Stimulated activated CD8-positive, alpha-beta memory T cell treated with anti-CD3 and anti-CD28 coated beads, Interleukin-4, amount 100 ng/mL, for 48 hours (primary cell): ENCODE measurements around the gene LAMA2.

Experiments used
- DNase-seq: peaks from one replicate; pipeline ENCODE4 v3.0.0-alpha.2; 2020

Gene LAMA2

GRCh38 chr6:129279343-129280292 is 396.7 kb downstream of the LAMA2 start:
- DNase-seq, result no peak

DNA sequence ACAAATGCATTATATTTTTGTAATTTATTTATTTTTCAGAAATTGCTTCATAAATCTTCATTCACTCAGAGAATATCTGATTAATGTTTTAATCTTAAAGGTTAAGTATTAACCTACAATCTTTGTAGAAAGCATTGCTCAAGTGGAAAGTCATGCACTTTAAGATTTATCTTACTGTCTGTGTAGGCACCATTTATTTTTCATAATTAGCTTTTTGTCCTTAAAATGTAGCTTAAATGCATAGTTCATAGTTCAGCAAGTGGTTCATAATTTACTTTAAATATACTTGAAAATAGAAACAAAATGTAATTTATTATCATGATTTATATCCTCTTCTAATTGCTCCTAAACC is 397.3 kb downstream of the LAMA2 start:
- no peak for DNase-seq

DNA sequence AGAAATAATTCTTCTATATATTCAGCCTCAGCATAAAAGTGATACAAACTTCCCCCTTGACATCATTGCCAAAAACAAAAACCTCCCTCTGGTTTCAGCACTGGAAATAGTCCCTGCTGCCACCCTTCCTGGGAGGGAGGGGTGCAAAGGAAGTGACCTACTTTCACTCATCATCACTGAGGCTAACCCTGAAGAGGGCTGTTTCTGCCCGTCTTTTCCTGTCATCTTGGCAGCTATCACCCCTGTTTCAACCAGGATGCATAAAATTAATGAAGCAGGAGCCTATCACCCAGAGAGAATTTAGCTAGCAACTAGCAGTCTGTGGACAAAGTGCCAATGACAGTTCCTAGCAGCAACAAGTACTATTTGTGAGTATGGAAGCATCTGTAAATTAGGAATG is 397.8 kb downstream of the LAMA2 start:
- peak; percentile 34 for DNase-seq

DNA sequence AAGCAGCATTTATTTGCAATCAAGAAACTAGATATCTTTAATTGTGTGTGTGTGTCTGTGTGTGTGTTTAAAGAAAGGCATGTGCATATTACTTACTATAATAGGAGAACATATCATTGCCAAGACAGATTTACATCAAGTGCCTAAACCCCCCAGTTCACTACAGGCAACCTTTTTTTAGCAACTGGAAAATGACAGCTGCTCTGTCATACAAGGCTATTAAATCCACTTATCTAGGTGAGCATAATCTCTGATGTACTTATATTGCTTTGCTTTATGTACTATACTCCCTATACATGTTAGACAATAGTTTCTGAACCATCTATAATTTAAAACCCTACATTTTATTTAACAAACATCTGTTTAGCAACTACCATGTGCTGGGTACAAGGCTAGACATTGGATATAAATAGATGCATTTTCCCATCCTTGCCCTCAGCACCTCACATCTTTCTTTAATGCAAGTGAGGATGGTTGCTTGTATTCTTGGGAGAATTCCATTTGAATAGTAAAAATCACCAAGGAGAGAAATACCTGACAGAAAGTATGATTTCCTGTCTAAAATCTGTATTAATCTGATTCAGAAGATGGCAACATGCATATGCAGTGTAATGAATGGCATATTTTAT is 398.3 kb downstream of the LAMA2 start:
- DNase-seq, result no peak

GRCh38 chr6:129282019-129282418 is 399.1 kb downstream of the LAMA2 start:
- DNase-seq, result no peak

- DNase-seq, result no peak
Observed at GRCh38 chr6:129284225-129284624, 401.3 kb downstream of the LAMA2 start.

GRCh38 chr6:129287231-129288177 is 404.6 kb downstream of the LAMA2 start:
- no peak for DNase-seq

GRCh38 chr6:129289442-129289841 is 406.5 kb downstream of the LAMA2 start:
- DNase-seq, result no peak

GRCh38 chr6:129292836-129293235 is 409.9 kb downstream of the LAMA2 start:
- DNase-seq, result no peak

DNA sequence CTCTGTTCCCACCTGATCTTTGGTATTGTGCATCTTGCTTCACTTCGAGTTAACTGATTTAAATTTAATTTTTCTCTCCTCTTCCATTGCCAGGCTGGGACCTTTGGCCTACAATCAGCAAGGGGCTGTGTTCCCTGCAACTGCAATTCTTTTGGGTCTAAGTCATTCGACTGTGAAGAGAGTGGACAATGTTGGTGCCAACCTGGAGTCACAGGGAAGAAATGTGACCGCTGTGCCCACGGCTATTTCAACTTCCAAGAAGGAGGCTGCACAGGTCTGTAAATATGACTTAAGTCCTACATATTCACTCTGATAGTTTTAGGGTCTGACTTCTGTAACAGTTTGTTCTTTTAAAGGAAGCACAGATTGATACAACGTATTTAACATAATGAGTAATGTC is 414.7 kb downstream of the LAMA2 start:
- no peak for DNase-seq

DNA sequence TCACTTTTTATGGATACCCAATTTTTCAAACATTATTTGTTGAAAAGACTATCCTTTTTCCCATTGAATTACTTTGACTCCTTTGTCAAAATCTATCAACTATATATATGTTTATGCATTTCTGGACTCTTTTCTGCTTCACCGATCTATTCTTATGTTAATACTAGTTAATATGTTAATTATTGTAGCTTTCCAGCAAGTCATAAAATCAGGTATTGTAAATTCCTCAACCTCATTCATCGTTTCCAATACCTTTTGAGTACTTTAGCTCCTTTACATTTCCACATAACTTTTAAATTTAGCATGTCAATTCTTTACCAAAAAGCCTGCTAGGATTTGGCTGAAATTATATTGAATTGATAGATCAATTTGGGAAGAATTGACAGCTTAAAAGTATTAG is 419.7 kb downstream of the LAMA2 start:
- no peak for DNase-seq

DNA sequence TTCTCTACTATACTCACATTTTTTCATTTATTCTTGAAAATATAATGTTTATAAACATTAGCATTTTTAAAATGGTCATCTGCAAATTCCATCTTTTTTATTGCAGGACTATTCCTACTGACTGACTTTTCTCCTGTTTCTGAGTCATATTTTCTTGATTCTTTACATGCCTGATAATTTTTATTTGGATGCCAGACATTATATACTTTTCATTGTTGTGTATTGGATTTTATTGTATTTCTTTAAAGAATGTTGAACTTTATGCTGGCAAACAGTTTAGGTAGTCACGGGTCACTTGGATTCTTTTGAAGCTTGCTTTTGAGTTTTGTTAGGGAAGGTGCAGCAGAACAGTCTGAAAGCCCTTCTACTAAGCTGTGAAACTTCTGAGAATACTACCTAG is 423.9 kb downstream of the LAMA2 start:
- no peak for DNase-seq

DNA sequence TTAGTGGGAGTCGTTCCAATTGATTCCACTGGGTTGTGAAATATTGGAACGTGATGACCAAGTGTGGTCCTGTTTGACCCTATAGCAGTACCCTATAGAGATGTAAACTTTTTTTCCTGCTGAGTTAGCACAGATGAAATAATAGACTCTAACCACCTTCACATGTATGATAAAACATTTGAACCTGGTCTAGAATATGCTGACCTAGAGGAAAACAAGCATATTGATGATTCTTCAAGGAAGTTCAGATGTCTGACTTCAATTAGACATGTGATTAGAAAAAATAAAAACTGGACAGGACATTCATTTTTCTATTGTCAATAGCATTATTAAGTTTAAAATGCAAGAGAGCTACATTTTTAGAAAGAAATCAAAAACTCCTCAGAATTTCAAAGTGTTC is 424.9 kb downstream of the LAMA2 start:
- DNase-seq, result no peak

DNA sequence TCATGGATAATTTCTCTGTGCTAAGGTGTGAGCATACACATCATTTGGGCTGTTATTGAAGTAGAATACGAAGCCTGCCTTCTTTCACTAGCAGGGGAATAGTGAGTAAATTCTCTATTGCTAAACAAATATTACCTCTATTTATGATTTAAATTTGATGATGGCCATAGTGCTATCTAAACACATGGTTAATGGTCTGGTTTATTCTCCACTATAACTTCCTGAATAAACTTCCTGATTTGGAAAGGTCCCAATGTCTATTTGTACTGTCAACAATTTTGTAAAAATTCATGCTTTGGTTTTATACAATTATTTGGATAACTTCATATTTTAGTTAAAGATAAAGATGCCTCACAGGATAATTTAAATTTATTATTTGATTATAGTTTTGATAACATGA is 426.2 kb downstream of the LAMA2 start:
- DNase-seq, result no peak

GRCh38 chr6:129312880-129313279 is 429.9 kb downstream of the LAMA2 start:
- no peak for DNase-seq

GRCh38 chr6:129314575-129314974 is 431.6 kb downstream of the LAMA2 start:
- DNase-seq, result no peak

DNA sequence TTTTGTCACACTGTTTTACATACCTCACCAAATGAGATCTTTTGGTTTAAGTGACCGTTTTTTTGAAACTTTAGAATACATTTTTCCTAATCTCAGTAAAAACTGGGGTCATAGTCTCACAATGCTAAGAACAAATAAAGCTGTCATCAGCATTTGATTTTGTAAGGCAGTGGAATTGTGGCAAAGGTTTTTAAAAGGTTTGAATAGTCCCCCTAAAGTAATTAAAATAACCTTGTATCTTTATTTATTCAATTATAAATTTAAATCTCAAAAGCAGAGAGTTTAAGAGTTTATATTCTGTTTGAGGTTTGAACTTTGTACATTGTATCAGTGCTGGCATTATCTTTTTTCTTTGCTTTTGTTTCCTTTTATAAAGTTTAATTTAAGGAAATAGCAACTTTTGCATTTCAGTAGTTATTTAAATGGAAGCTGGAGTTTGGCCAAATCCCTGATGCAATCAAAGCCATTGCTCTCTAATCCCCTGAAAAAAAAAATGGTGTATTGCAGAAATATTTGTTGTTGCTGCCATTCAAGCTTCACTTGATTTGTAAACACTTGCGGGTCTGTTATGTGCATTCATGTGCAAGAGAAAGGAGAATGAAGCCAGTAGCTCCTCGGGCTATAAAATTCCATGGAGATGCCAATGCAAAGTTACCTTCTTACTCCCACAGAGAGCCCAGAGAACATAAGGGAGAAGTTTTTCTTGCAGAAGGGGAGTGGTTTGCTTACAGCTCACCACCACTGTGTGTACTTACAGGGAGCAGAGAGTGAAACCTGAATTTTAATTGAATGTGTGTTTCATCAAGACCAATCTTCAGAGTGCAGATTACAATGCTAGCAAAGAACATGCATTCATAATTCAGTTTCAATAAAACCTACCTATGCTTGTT is 435.2 kb downstream of the LAMA2 start:
- DNase-seq, result no peak

GRCh38 chr6:129320892-129321291 is 438.0 kb downstream of the LAMA2 start:
- DNase-seq, result no peak

GRCh38 chr6:129321303-129321702 is 438.4 kb downstream of the LAMA2 start:
- DNase-seq, result no peak

- no peak for DNase-seq
Observed at GRCh38 chr6:129324345-129324744, 441.4 kb downstream of the LAMA2 start.

DNA sequence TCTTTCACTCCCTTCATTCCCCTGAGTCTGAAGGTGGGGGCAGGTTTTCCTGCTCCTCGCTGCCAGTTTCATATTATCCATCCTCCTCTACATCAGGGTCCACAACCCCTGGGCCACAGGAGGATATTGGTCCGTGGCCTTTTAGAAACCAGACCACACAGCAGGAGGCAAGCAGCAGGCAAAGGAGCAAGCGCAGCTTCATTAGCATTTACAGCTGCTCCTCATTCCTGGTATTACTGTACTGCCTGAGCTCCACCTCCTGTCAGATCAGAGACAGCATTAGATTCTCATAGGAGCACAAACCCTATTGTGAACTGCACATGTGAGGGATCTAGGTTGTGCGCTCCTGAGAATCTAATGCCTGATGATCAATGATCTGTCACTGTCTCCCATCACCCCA is 446.7 kb downstream of the LAMA2 start:
- DNase-seq, result no peak

DNA sequence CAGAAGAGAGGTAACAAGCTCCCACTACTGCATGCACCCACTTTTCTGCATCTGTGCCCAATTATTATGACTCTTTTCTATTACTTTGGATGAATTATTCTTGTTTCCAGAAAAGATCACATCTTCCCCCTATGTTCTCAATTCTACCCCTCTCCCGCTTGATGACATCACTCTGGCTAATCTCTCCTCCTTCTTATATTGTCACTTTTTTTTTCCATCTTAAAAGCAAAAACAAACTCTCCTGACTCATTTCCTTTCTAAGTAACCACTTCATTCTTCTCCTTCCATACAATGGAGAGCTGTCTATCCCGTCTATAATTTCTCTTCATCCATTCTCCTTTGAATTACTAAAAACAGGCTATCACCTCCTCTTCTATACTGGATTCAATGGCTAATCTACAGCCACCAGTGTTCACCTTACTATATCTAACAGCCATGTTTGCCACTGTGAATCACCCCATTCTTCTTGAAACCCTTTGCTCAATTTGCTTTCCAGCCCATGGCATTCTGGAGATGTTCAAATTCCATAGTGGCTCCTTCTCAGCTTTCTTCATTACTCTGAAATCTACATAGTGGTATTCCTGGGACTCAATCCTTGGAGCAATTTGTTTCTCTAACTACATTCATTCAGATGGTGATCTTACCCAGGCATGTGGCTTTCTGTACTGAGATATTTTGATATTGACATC is 448.7 kb downstream of the LAMA2 start:
- DNase-seq, result no peak
